Skin epidermis (tissue), 12 donors: Measurements from ENCODE around the gene ULBP3.

ENCODE experiments used
- H3K27ac ChIP-seq, 21 experiments: fragments of 200-600 bp; sonication (generic) in 11 of 21; one replicate each; pipeline ENCODE4 v1.5.0; 2020; ENCODE audit warnings: mild to moderate bottlenecking in 3 of 21, inconsistent platforms in 2 of 21, moderate library complexity in 2 of 21
- H3K4me3 ChIP-seq, 7 experiments: fragments of 200-600 bp; sonication (generic) in 2 of 7; one replicate each; pipeline ENCODE4 v1.5.0; 2020; ENCODE audit warnings: inconsistent platforms in 2 of 7, mild to moderate bottlenecking in 2 of 7, moderate library complexity in 1 of 7

ULBP3 gene

GRCh38 chr6:150046943-150047342 lies 22.0 kb downstream of the ULBP3 start:
- Histone ChIP-seq H3K4me3 (no peak overlapping the region), H3K27ac (no peak overlapping the region)

- Histone ChIP-seq H3K27ac (no peak overlapping the region), H3K4me3 (no peak overlapping the region)
These were observed 24.2 kb downstream of the ULBP3 start for GRCh38 chr6:150044621-150045145.

- H3K4me3 ChIP-seq = no peak overlapping the region
These were observed 25.2 kb downstream of the ULBP3 start for GRCh38 chr6:150043501-150044412.

GRCh38 chr6:150043096-150043495 lies 25.8 kb downstream of the ULBP3 start:
- no peak overlapping the region for H3K4me3 ChIP-seq
- H3K27ac ChIP-seq = no peak overlapping the region

More at GRCh38 chr6:150043501-150044412, 25.2 kb downstream of the ULBP3 start:
- no peak overlapping the region for H3K27ac ChIP-seq

GRCh38 chr6:150038202-150039062 lies 30.5 kb downstream of the ULBP3 start:
- H3K27ac ChIP-seq = no peak overlapping the region
- H3K4me3 ChIP-seq = peak overlapping the region in 1 of 7 experiments; percentile 3

- H3K27ac ChIP-seq = no peak overlapping the region
- peak overlapping the region in 1 of 7 experiments; percentile 3 for H3K4me3 ChIP-seq
These were observed 31.3 kb downstream of the ULBP3 start for GRCh38 chr6:150037526-150038201.

GRCh38 chr6:150036081-150036480 lies 32.8 kb downstream of the ULBP3 start:
- Histone ChIP-seq H3K27ac (no peak overlapping the region), H3K4me3 (no peak overlapping the region)

GRCh38 chr6:150033207-150033771 lies 35.6 kb downstream of the ULBP3 start:
- Histone ChIP-seq H3K27ac (no peak overlapping the region), H3K4me3 (no peak overlapping the region)

GRCh38 chr6:150032598-150032997 lies 36.3 kb downstream of the ULBP3 start:
- no peak overlapping the region for H3K27ac ChIP-seq
- no peak overlapping the region for H3K4me3 ChIP-seq

GRCh38 chr6:150030611-150031010 lies 38.3 kb downstream of the ULBP3 start:
- H3K4me3 ChIP-seq = no peak overlapping the region
- H3K27ac ChIP-seq = no peak overlapping the region

GRCh38 chr6:150029749-150030148 lies 39.2 kb downstream of the ULBP3 start:
- Histone ChIP-seq H3K27ac (no peak overlapping the region), H3K4me3 (no peak overlapping the region)

- Histone ChIP-seq H3K4me3 (no peak overlapping the region), H3K27ac (no peak overlapping the region)
These were observed 39.6 kb downstream of the ULBP3 start for GRCh38 chr6:150029276-150029675.

GRCh38 chr6:150028799-150029198 lies 40.1 kb downstream of the ULBP3 start:
- Histone ChIP-seq H3K4me3 (no peak overlapping the region), H3K27ac (no peak overlapping the region)

GRCh38 chr6:150027806-150028565 lies 40.9 kb downstream of the ULBP3 start:
- Histone ChIP-seq H3K27ac (no peak overlapping the region), H3K4me3 (no peak overlapping the region)

GRCh38 chr6:150026976-150027805 lies 41.7 kb downstream of the ULBP3 start:
- Histone ChIP-seq H3K27ac (no peak overlapping the region), H3K4me3 (no peak overlapping the region)

GRCh38 chr6:150025201-150025917 lies 43.6 kb downstream of the ULBP3 start, which contains the start of gene RAET1L:
TSS of gene RAET1L (minus strand) at chr6:150025532. CDS start at chr6:150025471, 61 bp downstream.
- H3K4me3 ChIP-seq = peak within 1 kb of the TSS in 5 of 7 experiments; percentile 4 to 28 (median 15)
- H3K27ac ChIP-seq = peak within 1 kb of the TSS in 5 of 21 experiments; percentile 2 to 42 (median 34)

GRCh38 chr6:150024646-150025155 lies 44.2 kb downstream of the ULBP3 start:
- H3K4me3 ChIP-seq = peak overlapping the region in 2 of 7 experiments; percentile 4 to 28

More at GRCh38 chr6:150024646-150025155, 44.2 kb downstream of the ULBP3 start:
- H3K27ac ChIP-seq = peak overlapping the region in 5 of 21 experiments; percentile 2 to 42 (median 34)
